Measurements from ENCODE around the gene ZC3H12A.
A peak's percentile ranks its signal among the peaks of the same experiment; 100 is the strongest.

GRCh38 chr1:37434292-37435225 is 39.8 kb upstream of the ZC3H12A start:
- TF ChIP-seq CTCF (IDR thresholded peaks at IDR 0.05) (peak in 1 of 3 donors; percentile 54), POLR2A (IDR thresholded peaks at IDR 0.05) (no peak)

All from lower leg skin (tissue), 3 donors.